GM12878 (cell line): Measurements from ENCODE around the gene ANKRD33B. TPM values are rescaled to one million over a fixed set of nuclear protein-coding genes. Genes with fewer than 3 reads are reported as not detected.

ENCODE experiments used
- ATAC-seq: fragments of 200-7000 bp; cut with Tn5 transposase; 3 replicates; pipeline ENCODE4 v1.9.1; 2020; ENCODE audit warnings: mild to moderate bottlenecking, moderate library complexity
- BruUV-seq: library from RNA; stranded (reverse); fragments of 400-500 nt; replicated peaks from 2 replicates; lab custom pipeline; 2021; lab: Mats Ljungman, UMichigan
- CTCF ChIA-PET: fragments of 300-600 bp; sonication (Branson Sonifier 250); formaldehyde crosslinking; extraction: SDS; loops from one replicate; lab custom pipeline; 2021; ENCODE audit warnings: inconsistent platforms; lab: Yijun Ruan, JAX
- POLR2A ChIA-PET: fragments of 350-600 bp; formaldehyde crosslinking; extraction: SDS; loops from one replicate; lab custom pipeline; 2021; ENCODE audit warnings: inconsistent platforms; lab: Charles Lee
- RAD21 ChIA-PET: fragments of 300-600 bp; sonication (Branson Sonifier 250); formaldehyde crosslinking; loops from one replicate; lab custom pipeline; 2023; ENCODE audit warnings: antibody characterized with exemption; ENCODE audit not compliant: unreplicated experiment; lab: Charles Lee
- SMC1A ChIA-PET: fragments of 300-600 bp; sonication (Branson Sonifier 250); formaldehyde crosslinking; loops from one replicate; lab custom pipeline; 2023; ENCODE audit not compliant: unreplicated experiment, uncharacterized antibody; lab: Charles Lee
- DNase-seq: peaks from one replicate; pipeline ENCODE4 v3.0.0-alpha.2; 2011; ENCODE audit warnings: low read depth, low spot score
- FAIRE-seq: peaks from 3 replicates; lab custom pipeline; 2011; peaks lifted over from hg19 to GRCh38; lab: Jason Lieb, UNC
- H2AFZ ChIP-seq: 2 replicates; pipeline ENCODE4 v1.6.0; 2011; ENCODE audit warnings: low read depth, low read length, control low read depth; ENCODE audit not compliant: control insufficient read depth
- H3K27ac ChIP-seq: 2 replicates; pipeline ENCODE4 v1.5.1; 2011; ENCODE audit warnings: control low read depth; ENCODE audit not compliant: control insufficient read depth, insufficient read depth
- H3K27me3 ChIP-seq, 2 experiments: replicated peaks in 1 of 2; 2 replicates each; pipeline versions ENCODE4 v1.6.0 to v1.6.1; 2011; ENCODE audit warnings: low read length in 1 of 2; ENCODE audit not compliant: control insufficient read depth in 2 of 2, insufficient read depth in 2 of 2
- H3K36me3 ChIP-seq, 2 experiments: 2 replicates each; pipeline ENCODE4 v1.5.1; 2011; ENCODE audit warnings: low read length in 1 of 2; ENCODE audit not compliant: control insufficient read depth in 2 of 2, insufficient read depth in 2 of 2
- H3K4me1 ChIP-seq: 2 replicates; pipeline ENCODE4 v1.6.1; 2011; ENCODE audit warnings: mild to moderate bottlenecking, low read length, moderate library complexity, mixed read lengths; ENCODE audit not compliant: control insufficient read depth, insufficient read depth
- H3K4me2 ChIP-seq: 2 replicates; pipeline ENCODE4 v1.6.0; 2011; ENCODE audit warnings: control low read depth; ENCODE audit not compliant: control insufficient read depth, insufficient read depth
- H3K4me3 ChIP-seq: fragments of 200-600 bp; sonication (generic); 2 replicates; pipeline ENCODE4 v1.5.1; 2016
- H3K79me2 ChIP-seq: 2 replicates; pipeline ENCODE4 v1.6.0; 2011; ENCODE audit warnings: low read length; ENCODE audit not compliant: control insufficient read depth, insufficient read depth
- H3K9ac ChIP-seq: 2 replicates; pipeline ENCODE4 v1.8.0; 2011; ENCODE audit warnings: low read length, control low read depth, mixed read lengths; ENCODE audit not compliant: control insufficient read depth, insufficient read depth
- H3K9me3 ChIP-seq: replicated peaks from 3 replicates; pipeline ENCODE4 v1.5.1; 2011; ENCODE audit warnings: mild to moderate bottlenecking, low read length; ENCODE audit not compliant: control insufficient read depth, insufficient read depth
- H4K20me1 ChIP-seq: 2 replicates; pipeline ENCODE4 v1.6.0; 2011; ENCODE audit not compliant: control insufficient read depth, insufficient read depth
- BMI1 ChIP-seq: fragments of 450-650 bp; IDR thresholded peaks from 2 replicates; pipeline ENCODE4 v1.6.1; 2016; ENCODE audit warnings: mild to moderate bottlenecking, moderate library complexity, borderline replicate concordance
- CREB1 ChIP-seq: IDR thresholded peaks from 2 replicates; pipeline ENCODE4 v1.6.1; 2012; ENCODE audit warnings: low read depth, mild to moderate bottlenecking, inconsistent platforms
- ESRRA ChIP-seq: IDR thresholded peaks from 2 replicates; pipeline ENCODE4 v1.6.1; 2012; ENCODE audit warnings: mild to moderate bottlenecking, low read length, improper control_type of control experiment
- HDAC6 ChIP-seq: fragments of 200-600 bp; sonication (generic); IDR thresholded peaks from one replicate; pipeline ENCODE4 v1.8.0; 2017; ENCODE audit warnings: antibody characterized with exemption; ENCODE audit not compliant: unreplicated experiment
- HSF1 ChIP-seq: fragments of 150-350 bp; IDR thresholded peaks from 2 replicates; pipeline ENCODE4 v1.6.1; 2014; ENCODE audit warnings: mild to moderate bottlenecking, low read depth, low read length
- MEF2B ChIP-seq: fragments of 450-650 bp; IDR thresholded peaks from 2 replicates; pipeline ENCODE4 v1.6.1; 2018; ENCODE audit warnings: mild to moderate bottlenecking, moderate library complexity; ENCODE audit not compliant: partially characterized antibody, poor library complexity, severe bottlenecking
- NRF1 ChIP-seq: conservative IDR thresholded peaks from 2 replicates; pipeline ENCODE4 v1.6.1; 2011; ENCODE audit warnings: mild to moderate bottlenecking, low read depth, low read length, improper control_type of control experiment
- POLR2AphosphoS2 ChIP-seq: IDR thresholded peaks from 2 replicates; pipeline ENCODE4 v1.6.1; 2011; ENCODE audit warnings: low read depth, mild to moderate bottlenecking, low read length, improper control_type of control experiment, moderate library complexity
- STAT1 ChIP-seq: fragments of 450-650 bp; conservative IDR thresholded peaks from 2 replicates; pipeline ENCODE4 v1.6.1; 2014; ENCODE audit warnings: antibody characterized with exemption, mild to moderate bottlenecking
- TARDBP ChIP-seq: IDR thresholded peaks from 2 replicates; pipeline ENCODE4 v1.6.1; 2016; ENCODE audit warnings: borderline replicate concordance
- WGBS: methylation state at CpG from one replicate; pipeline ENCODE4 v1.1.6; 2016; ENCODE audit warnings: low lambda C conversion rate; ENCODE audit not compliant: insufficient replicate concordance, insufficient coverage; ENCODE audit errors: missing lambda C conversion rate; 5-methylcytosine and 5-hydroxymethylcytosine counted together
- in situ Hi-C: fragments of 300-500 bp; cut with MboI; formaldehyde crosslinking; loops from 9 replicates; pipeline ENCODE4 v1.14.3; 2018; ENCODE audit warnings: mixed read lengths
- intact Hi-C: fragments of 100-400 bp; cut with micrococcal nuclease; formaldehyde crosslinking; loops from one replicate; pipeline ENCODE4 v1.14.2; 2022; ENCODE audit not compliant: unreplicated experiment
- polyA plus RNA-seq, 11 experiments: library from polyadenylated mRNA; depleted of rRNA in 4 of 11; unstranded in 6 of 11; stranded (reverse) in 5 of 11; fragments of >200 nt; fragmentation: Nextera tagmentation in 4 of 11; fragmentation: Illumina TruSeq in 1 of 11; extraction: Ambion mirVana in 4 of 11; extraction: Trizol in 1 of 11; gene quantifications; 1 replicate in 1 of 11; 2 replicates in 10 of 11; pipeline versions ENCODE4 v1.2.1 to v1.2.3, GENCODE V29; 2011 to 2016; ENCODE audit warnings: inconsistent platforms in 2 of 11, missing spikeins in 2 of 11, low read depth in 1 of 11
- total RNA-seq, 4 experiments: library from RNA; depleted of rRNA in 3 of 4; stranded (reverse); fragments of >200 nt in 3 of 4; fragmentation: Illumina TruSeq in 1 of 4; extraction: Trizol in 1 of 4; gene quantifications; 2 replicates each; pipeline versions ENCODE4 v1.2.1 to v1.2.3, GENCODE V29; 2013 to 2021
- TF ChIP-seq, protein P1 (sequence below): fragments of 450-650 bp; IDR thresholded peaks from 2 replicates; pipeline ENCODE4 v1.6.1; 2018; ENCODE audit warnings: borderline replicate concordance, mild to moderate bottlenecking; ENCODE audit not compliant: partially characterized antibody

The ANKRD33B gene
- total and polyA plus RNA-seq, 10 of the 15 experiments (the other 5 are each of a cell fraction or from before 2014, with no cell fraction given): 4.9 to 61.6 (median 15.6) TPM

DNA sequence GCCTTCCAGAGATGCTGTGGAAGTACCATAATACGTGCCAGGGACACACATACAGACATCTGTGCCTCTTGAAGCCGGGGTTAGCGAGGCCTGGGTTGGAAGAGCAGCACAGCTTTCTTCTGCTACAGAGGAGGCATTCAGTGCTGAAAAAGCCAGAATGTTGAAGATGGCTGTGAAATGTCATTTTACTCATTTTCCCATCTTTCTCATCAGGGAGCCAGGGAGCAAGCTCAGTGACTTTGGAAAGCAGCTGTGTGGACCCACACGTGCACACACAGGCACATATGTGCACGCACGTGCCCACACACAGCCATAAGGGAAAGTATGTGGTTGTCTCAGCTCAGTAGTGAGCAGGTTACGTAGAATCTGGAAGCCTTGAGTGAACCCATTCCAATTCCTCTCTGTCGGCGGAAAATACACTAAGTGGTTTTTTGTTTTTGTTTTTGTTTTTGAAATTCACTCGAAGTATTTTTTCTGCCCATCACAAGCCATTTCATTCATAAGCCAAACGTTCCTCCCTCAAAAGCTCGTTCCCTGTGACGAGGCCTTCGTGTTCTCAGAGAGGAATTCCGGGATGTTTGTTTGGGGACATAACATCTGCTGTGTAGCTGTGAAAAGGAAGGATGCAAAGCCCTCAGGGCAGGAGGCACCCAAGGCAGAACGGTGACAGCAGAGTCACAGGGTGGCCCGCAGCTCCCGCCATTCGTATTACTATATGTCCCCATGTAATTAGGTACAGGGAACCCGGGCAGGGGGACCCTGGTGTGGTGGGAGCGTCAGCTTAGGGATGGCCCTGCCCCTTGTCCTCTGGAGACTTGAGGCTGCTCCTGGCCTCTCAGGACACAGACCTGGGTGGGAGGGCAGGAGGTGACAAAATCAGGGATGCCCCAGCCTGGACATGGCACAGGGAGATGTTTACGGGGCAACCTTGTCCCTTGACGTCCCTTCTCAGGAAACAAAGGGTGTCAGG is 29.0 kb upstream of the ANKRD33B start:
- CTCF ChIA-PET: interaction anchor here (1.1 kb wide), 1 partner anchor 41 kb away, joined by 3 read pairs; no protein-coding TSS in a partner anchor
- H3K9ac ChIP-seq: no peak overlapping the region
- H3K27me3 ChIP-seq: no peaks in the 10 kb centered on the region; a peak in 1 of 4 replicates
- no peaks in the 10 kb centered on the region; the same call in 2 of the 3 replicates for H3K9me3 ChIP-seq
- intact Hi-C loops (no loop called here), in situ Hi-C loops (no loop called here)
- H2AFZ ChIP-seq: no peak overlapping the region
- RAD21 ChIA-PET: no interaction called here
- no peaks in the 10 kb centered on the region for H3K36me3 ChIP-seq
- H3K79me2 ChIP-seq: no peaks in the 10 kb centered on the region
- no peak overlapping the region for H3K27ac ChIP-seq
- POLR2A ChIA-PET: interaction anchor here (1.1 kb wide), 1 partner anchor 13 kb away, joined by 6 read pairs; no protein-coding TSS in a partner anchor
- no peak for DNase-seq
- no TSS peak for BruUV-seq
- H3K4me1 ChIP-seq: peaks cover 15% of the 10 kb centered on the region
- no peak overlapping the region for H3K4me2 ChIP-seq
- ATAC-seq: no peak
- 77% methylated on average over 23 of the region's 23 CpGs for WGBS
- no peak overlapping the region for H3K4me3 ChIP-seq
- SMC1A ChIA-PET: no interaction called here
- no peak for FAIRE-seq
- H4K20me1 ChIP-seq: no peaks in the 10 kb centered on the region
- TF ChIP-seq CREB1 (no peak), MEF2B (no peak)

DNA sequence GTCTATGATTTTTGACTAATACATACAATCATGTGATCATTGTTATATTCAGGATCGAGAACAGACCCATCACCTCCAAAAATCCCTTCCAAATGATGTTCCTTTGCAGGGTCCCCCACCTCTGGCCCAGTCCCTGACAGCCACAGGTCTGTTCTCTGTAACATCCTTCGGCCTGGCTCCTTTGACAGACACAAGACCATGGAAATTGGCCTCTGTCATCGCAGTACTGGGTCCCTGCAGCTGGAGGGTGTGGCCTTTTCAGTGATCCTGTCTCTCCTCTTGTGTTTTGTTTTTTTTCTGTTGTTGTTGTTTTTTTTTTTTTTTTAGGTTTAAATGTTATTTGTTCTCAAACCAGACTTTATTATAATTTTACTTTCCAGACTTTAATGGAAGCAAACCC is 27.4 kb upstream of the ANKRD33B start:
- Histone ChIP-seq H3K27me3 (no peaks in the 10 kb centered on the region; a peak in 1 of 4 replicates), H3K36me3 (no peaks in the 10 kb centered on the region), H2AFZ (no peak overlapping the region; the same call in 1 of the 2 replicates), H3K9ac (no peak overlapping the region), H3K4me3 (no peak overlapping the region), H3K4me1 (peaks cover 15% of the 10 kb centered on the region), H3K9me3 (no peaks in the 10 kb centered on the region), H3K4me2 (peak overlapping the region; percentile 76), H3K27ac (no peak overlapping the region), H4K20me1 (no peaks in the 10 kb centered on the region), H3K79me2 (no peaks in the 10 kb centered on the region)
- BruUV-seq: no TSS peak
- ChIA-PET POLR2A (interaction anchor here (0.6 to 0.7 kb wide), 2 partner anchors 340 to 648 kb away, joined by 3 to 5 read pairs; no protein-coding TSS in a partner anchor), CTCF (interaction anchor here (0.8 to 1.5 kb wide), 2 partner anchors 83 to 91 kb away, joined by 3 to 4 read pairs; no protein-coding TSS in a partner anchor), RAD21 (interaction anchor here (0.7 to 2.0 kb wide), 2 partner anchors 10 to 48 kb away, joined by 3 to 4 read pairs; no protein-coding TSS in a partner anchor), SMC1A (no interaction called here)
- ATAC-seq (no peak), DNase-seq (no peak), FAIRE-seq (no peak)
- intact Hi-C loops (no loop called here), in situ Hi-C loops (no loop called here)
- 41% methylated on average over 3 of the region's 3 CpGs for WGBS
- TF ChIP-seq TARDBP (no peak), NRF1 (no peak), HSF1 (no peak), HDAC6 (no peak), STAT1 (no peak), BMI1 (no peak), POLR2AphosphoS2 (no peak), ESRRA (no peak)
- TF ChIP-seq, protein P1, sequence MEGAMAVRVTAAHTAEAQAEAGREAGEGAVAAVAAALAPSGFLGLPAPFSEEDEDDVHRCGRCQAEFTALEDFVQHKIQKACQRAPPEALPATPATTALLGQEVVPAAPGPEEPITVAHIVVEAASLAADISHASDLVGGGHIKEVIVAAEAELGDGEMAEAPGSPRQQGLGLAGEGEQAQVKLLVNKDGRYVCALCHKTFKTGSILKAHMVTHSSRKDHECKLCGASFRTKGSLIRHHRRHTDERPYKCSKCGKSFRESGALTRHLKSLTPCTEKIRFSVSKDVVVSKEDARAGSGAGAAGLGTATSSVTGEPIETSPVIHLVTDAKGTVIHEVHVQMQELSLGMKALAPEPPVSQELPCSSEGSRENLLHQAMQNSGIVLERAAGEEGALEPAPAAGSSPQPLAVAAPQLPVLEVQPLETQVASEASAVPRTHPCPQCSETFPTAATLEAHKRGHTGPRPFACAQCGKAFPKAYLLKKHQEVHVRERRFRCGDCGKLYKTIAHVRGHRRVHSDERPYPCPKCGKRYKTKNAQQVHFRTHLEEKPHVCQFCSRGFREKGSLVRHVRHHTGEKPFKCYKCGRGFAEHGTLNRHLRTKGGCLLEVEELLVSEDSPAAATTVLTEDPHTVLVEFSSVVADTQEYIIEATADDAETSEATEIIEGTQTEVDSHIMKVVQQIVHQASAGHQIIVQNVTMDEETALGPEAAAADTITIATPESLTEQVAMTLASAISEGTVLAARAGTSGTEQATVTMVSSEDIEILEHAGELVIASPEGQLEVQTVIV: no peak
